Stimulated activated CD8-positive, alpha-beta memory T cell treated with anti-CD3 and anti-CD28 coated beads, Interleukin-15, amount 100 ng/mL, for 1 hour (primary cell): ENCODE results near the gene ZDHHC20.

Source experiments
- DNase-seq: peaks from one replicate; pipeline ENCODE4 v3.0.0-alpha.2; 2020; ENCODE audit warnings: low read depth

ZDHHC20 gene

GRCh38 chr13:21458813-21459701, at the start of gene ZDHHC20:
TSS of gene ZDHHC20 (minus strand) at chr13:21459303. CDS start at chr13:21459171, 132 bp downstream.
- peak; percentile 81 for DNase-seq

DNA sequence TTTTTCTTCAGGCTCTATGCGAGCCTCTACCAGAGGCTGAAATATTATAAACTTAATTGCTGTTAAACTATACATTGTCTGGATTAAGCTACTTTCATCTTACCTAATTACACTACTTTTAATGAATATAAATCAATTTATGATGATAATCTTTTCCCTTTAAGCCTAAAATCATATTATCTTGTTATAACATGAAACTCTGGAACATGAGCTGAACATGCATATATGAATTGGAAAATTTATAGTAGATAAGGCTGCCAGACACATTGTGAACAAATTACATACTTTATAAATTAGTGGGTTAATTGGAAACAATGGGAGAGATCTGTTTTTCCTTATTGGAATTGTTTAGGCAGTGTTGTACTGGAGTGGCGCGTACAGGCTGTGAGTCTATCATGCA, 45.3 kb upstream of the ZDHHC20 start:
- no peak for DNase-seq

DNA sequence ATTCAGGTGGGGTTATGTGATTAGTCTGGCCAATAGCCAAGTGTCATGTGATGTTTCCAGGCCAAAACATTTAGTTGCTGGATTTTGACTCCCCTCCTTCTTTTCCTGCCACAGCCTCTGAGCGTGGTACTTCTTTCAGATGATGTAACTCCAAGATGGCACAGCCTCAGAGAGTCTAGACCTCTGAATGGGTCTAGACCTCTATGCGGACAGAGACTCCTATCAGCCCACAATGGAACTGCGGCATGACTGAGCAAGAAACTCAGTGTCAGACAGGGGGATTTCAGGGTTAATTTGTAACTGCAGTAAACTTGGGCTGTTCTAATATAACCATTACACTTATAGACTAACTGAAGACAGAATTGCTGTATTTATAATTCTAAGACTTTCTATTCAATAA, 42.6 kb upstream of the ZDHHC20 start:
- no peak for DNase-seq

- DNase-seq = no peak
Measured at GRCh38 chr13:21486322-21486721, 27.2 kb upstream of the ZDHHC20 start.

DNA sequence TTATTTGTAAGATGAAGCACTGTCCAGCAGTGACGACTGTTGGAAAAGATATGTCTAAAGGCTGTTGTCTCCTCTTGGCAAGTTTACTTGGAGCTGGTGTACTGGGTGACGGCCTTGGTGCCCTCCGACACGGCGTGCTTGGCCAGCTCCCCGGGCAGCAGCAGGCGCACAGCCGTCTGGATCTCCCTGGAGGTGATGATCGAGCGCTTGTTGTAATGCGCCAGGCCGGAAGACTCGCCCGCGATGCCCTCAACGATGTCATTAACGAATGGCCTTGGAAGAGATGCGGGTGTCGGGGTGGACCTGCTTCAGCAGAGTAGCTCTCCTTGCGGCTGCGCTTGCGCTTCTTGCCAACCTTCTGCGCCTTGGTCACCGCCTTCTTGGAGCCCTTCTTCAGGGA, 24.6 kb upstream of the ZDHHC20 start:
- DNase-seq = no peak

GRCh38 chr13:21481359-21481758, 22.3 kb upstream of the ZDHHC20 start:
- no peak for DNase-seq

DNA sequence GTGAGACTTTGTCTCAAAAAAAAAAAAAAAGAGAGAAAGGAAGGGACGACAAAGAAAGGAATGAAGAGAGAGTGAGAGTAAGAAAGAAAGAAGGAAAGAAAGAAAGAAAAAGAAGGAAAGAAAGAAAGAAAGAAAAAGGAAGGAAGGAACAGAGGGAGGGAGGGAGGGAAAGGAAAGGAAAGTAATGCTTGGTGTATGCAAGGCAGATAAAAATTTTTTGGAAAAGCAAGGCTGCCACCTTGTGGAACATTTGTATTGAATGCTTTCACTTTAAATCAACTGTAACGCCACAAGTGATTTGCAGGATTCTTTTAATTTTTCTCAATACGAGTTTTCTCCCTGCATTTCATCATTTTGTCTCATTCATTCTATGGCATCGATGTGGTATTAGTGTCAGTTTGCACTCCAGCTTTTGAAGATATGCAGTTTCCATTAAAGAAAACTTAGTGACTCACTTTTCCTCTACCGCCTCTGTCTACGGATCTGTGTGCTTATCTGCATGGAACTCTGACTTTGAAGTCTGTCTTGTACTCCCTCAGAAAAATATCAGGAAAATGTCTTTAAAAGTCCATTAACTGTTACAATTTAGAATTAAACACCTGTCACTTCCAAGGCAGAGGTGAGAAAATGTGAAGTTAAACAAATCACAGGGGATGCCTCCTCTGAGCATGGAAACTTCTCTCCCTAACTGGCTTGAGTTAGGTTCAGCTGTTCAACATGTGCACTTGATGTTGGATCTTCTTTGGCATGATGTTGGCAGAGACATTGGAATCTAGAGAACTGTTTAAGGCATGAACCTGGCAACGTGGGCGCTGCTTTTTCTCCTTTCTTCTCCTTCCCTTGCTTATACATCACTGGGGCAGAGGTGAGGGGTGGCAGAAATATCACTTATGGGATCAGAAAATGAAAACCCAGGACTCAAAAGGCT, 20.0 kb upstream of the ZDHHC20 start:
- DNase-seq = no peak

GRCh38 chr13:21476893-21477472, 17.9 kb upstream of the ZDHHC20 start:
- peak; percentile 65 for DNase-seq

DNA sequence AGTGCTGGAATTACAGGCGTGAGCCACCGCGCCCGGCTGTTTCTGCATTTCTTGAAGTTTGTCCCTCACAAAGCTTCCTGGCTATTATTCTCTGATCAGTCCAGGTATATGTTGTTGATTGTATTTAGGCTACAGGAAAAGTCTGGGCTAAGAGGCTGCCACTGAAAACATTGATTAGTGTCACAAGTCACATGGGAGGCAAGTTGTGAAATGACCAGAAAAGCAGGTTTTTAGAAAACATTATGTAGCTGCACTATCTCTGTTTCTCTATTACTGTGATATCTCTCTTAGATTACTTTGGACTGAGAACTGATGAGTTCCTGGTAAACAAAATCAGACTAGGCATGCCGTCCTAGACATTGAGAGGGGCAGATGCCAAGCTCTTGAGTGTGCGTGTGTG, 16.0 kb upstream of the ZDHHC20 start:
- DNase-seq = no peak

- no peak for DNase-seq
Measured at GRCh38 chr13:21470785-21471184, 11.7 kb upstream of the ZDHHC20 start.

GRCh38 chr13:21466527-21466926, 7.4 kb upstream of the ZDHHC20 start:
- DNase-seq = no peak

DNA sequence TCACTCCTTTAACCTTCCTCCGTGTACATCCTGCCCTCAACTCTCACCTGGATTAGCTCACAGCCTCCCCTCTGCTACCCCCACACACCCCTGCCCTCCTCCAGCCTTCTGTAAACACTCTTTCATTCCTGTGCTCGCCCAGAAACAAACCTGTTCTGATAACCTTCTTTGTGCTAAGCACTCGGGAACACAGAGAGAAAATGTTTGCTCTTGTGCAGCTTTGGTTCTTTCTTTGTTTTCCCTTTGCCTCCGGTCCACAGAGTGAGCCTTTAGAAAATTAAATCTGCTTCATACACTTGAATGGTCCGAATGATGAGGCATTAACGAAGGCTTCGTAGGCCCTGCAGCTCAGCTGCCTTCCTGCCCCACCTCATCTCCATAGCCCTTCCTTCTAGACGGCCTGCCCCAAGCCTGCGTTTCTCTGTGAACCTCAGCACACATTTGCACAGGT, 6.6 kb upstream of the ZDHHC20 start:
- no peak for DNase-seq

DNA sequence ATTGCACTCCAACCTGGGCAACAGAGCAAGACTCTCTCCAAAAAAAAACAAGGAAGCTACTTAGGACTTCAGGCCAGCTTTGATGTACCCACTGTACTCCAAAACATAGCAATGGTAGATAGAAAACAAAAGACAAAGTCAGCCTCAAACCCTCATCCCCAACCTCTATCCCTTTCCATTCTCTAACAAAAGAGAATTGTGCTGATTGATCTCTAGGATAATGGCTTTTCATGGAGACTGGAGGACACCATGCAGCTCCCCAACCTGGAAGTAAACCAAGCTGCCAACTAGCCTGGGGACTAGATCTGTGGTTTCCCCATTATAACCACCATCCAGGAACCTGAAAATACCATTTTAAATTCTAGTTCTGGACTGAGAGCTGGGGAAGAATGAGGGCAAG, 4.3 kb upstream of the ZDHHC20 start:
- DNase-seq = no peak

- DNase-seq = no peak
Measured at GRCh38 chr13:21461131-21461530, 2.0 kb upstream of the ZDHHC20 start.

DNA sequence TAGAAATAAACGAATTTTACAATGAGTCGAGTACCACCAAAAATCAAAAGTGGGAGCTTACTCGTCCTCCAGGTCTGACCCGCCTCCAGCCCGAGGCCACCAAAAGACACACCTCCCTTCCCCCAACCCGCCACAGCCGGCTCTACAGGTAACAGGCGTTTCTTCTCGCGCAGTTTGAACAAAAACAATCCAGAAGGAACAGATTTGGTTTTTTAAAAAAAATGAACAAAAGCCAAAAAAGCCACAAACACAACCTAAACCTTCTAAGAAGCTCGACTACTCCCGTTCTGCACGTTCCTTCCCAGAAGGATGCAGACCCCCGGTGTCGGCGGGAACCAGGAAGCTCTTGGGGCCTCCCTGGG, 671 bp downstream of the ZDHHC20 start:
- DNase-seq = peak; percentile 12

DNA sequence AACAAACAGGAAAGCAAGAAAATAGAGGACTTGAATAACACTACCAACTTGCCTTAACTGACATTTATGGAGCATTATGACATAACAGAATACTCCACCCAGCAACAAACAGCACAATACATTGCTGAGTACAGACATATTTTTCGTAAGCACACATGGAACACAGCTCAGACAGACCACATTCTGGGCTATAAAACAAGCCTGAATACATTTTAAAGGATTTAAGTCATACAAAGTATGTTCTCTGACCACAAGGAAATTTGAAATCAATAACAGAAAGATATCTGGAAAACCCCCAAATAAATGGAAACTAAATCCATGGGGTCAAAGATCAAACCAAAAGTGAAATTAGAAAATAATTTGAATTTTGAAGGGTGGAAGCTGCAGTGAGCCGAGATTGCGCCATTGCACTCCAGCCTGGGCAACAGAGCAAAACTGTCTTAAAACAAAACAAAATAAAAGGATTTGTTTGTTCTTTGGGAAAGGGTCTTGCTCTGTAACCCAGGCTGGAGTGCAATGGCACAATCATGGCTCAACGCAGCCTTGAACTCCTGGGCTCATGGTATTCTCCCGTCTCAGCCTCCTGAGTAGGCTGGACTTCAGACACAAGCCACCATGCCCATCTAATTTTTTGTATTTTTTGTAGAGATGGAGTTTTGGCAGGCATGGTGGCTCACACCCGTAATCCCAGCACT, 5.6 kb downstream of the ZDHHC20 start:
- no peak for DNase-seq

GRCh38 chr13:21450936-21451335, 8.2 kb downstream of the ZDHHC20 start:
- no peak for DNase-seq

DNA sequence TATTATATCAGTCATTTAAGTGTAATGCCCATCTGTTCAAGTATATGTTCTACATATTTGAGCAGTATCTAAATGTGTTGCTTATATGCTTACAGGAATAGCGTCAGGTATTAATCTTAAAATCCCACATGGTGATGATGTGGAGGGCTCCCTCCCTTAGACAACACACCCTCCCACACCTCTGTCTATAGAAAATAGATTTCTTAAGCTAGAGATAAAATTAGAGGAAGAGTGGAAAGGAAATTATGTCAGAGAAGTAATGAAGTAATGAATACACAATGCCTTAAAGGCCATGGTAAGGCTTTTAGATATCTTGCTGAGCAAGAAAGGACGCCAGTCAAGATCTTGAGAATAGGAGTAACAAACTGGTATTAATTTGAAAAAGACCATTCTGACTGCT, 12.4 kb downstream of the ZDHHC20 start:
- DNase-seq = no peak

GRCh38 chr13:21445759-21446158, 13.3 kb downstream of the ZDHHC20 start:
- no peak for DNase-seq

- no peak for DNase-seq
Measured at GRCh38 chr13:21443171-21443570, 15.9 kb downstream of the ZDHHC20 start.

GRCh38 chr13:21436582-21436981, 22.5 kb downstream of the ZDHHC20 start:
- no peak for DNase-seq

DNA sequence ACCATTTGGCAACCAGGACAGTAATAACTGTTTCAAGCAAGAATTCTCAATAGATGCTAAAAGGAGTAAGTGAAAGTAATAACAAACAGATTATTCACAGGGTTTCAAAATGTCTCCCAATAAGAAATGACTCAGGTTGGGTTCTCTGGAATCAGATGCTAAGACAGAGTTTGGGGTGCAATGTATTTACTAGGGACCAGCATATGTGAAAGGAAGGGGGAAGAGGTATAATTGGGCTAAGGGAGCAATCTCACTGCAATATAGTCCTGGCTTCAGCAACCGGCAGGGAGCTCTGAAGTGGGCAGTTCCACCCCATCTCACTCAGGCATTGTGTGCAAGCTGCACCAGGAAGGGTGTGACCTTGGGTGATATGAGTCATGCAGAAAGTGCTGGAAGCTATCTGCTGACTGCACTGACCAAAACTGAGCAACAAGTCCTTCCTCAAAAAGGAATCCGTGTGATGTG, 23.4 kb downstream of the ZDHHC20 start:
- DNase-seq = peak; percentile 25
